ENCODE results near the gene FADS2. TPM values are rescaled to one million over a fixed set of nuclear protein-coding genes. Genes with fewer than 3 reads are reported as not detected.
"Not testable (repeated sequence)": the region's sequence is repeated elsewhere in the genome, so short reads cannot be mapped to it uniquely, and the experiment has no call there.

FADS2 gene
- total RNA-seq, 4 donors from 2014 or later = 2.7 to 28.8 (median 3.9) TPM

- Histone ChIP-seq H3K36me3 (no peaks in the 10 kb centered on the region), H3K27ac (no peak overlapping the region), H3K4me1 (no peaks in the 10 kb centered on the region), H3K4me3 (no peak overlapping the region), H3K27me3 (no peaks in the 10 kb centered on the region), H3K9me3 (no peaks in the 10 kb centered on the region)
- intact Hi-C loops (cut with DNase I; ENCODE audit: low total_unique reads) = no loop called here
- DNase-seq = no peak
- in situ Hi-C loops (cut with MboI; ENCODE audit: low pct_ligation_motif_present in 1 of 4, low pct_unique_long_range_greater_than_20kb in 1 of 4, low sequenced_read_pairs in 3 of 4) = loop anchor here in 2 of 4 donors (25.0 kb wide), 2 partner anchors 183 to 208 kb away; no protein-coding TSS in a partner anchor
- 67 to 91% methylated on average over 1 to 7 of the region's 7 CpGs for WGBS, 2 donors (ENCODE audit: low coverage in 1 of 2)
- TF ChIP-seq CTCF (IDR thresholded peaks at IDR 0.05) (no peak), POLR2AphosphoS5 (IDR thresholded peaks at IDR 0.05) (no peak), EP300 (IDR thresholded peaks at IDR 0.05; ENCODE audit: low read depth) (no peak), POLR2A (IDR thresholded peaks at IDR 0.05) (no peak)
Measured at GRCh38 chr11:61879152-61879551, 51.1 kb downstream of the FADS2 start.

- no peaks in the 10 kb centered on the region for H3K27me3 ChIP-seq
- H3K36me3 ChIP-seq = no peaks in the 10 kb centered on the region
- WGBS, 2 donors (ENCODE audit: low coverage in 1 of 2) = 67 to 90% methylated on average over 1 to 11 of the region's 11 CpGs
- H3K4me3 ChIP-seq = no peak overlapping the region
- no peaks in the 10 kb centered on the region for H3K4me1 ChIP-seq
- intact Hi-C loops (cut with DNase I; ENCODE audit: low total_unique reads) (no loop called here), in situ Hi-C loops (cut with MboI; ENCODE audit: low pct_ligation_motif_present in 1 of 4, low pct_unique_long_range_greater_than_20kb in 1 of 4, low sequenced_read_pairs in 3 of 4) (loop anchor here in 3 of 4 donors (10.0 to 25.0 kb wide), 3 partner anchors 182 to 207 kb away; no protein-coding TSS in a partner anchor)
- H3K27ac ChIP-seq = no peak overlapping the region
- no peak for DNase-seq
- TF ChIP-seq EP300 (IDR thresholded peaks at IDR 0.05; ENCODE audit: low read depth) = no peak
- no peaks in the 10 kb centered on the region for H3K9me3 ChIP-seq
Measured at GRCh38 chr11:61880031-61880430, 51.9 kb downstream of the FADS2 start.

GRCh38 chr11:61880454-61880853, 52.4 kb downstream of the FADS2 start:
- Histone ChIP-seq H3K27me3 (no peaks in the 10 kb centered on the region), H3K4me3 (no peak overlapping the region), H3K9me3 (no peaks in the 10 kb centered on the region), H3K36me3 (no peaks in the 10 kb centered on the region), H3K4me1 (no peaks in the 10 kb centered on the region), H3K27ac (no peak overlapping the region)
- TF ChIP-seq POLR2A (IDR thresholded peaks at IDR 0.05) (no peak), POLR2AphosphoS5 (IDR thresholded peaks at IDR 0.05) (no peak), CTCF (IDR thresholded peaks at IDR 0.05) (no peak), EP300 (IDR thresholded peaks at IDR 0.05; ENCODE audit: low read depth) (no peak)
- intact Hi-C loops (cut with DNase I; ENCODE audit: low total_unique reads) (no loop called here), in situ Hi-C loops (cut with MboI; ENCODE audit: low pct_ligation_motif_present in 1 of 4, low pct_unique_long_range_greater_than_20kb in 1 of 4, low sequenced_read_pairs in 3 of 4) (loop anchor here in 3 of 4 donors (10.0 to 25.0 kb wide), 3 partner anchors 182 to 207 kb away; no protein-coding TSS in a partner anchor)
- 52 to 65% methylated on average over 6 of the region's 6 CpGs for WGBS, 2 donors (ENCODE audit: low coverage in 1 of 2)
- no peak for DNase-seq

GRCh38 chr11:61881397-61881796, 53.3 kb downstream of the FADS2 start:
- TF ChIP-seq CTCF (IDR thresholded peaks at IDR 0.05) (no peak), EP300 (IDR thresholded peaks at IDR 0.05; ENCODE audit: low read depth) (no peak), POLR2AphosphoS5 (IDR thresholded peaks at IDR 0.05) (no peak), POLR2A (IDR thresholded peaks at IDR 0.05) (no peak)
- no peak for DNase-seq
- no peak overlapping the region for H3K4me3 ChIP-seq
- 74 to 100% methylated on average over 1 to 3 of the region's 3 CpGs for WGBS, 2 donors (ENCODE audit: low coverage in 1 of 2)
- no peaks in the 10 kb centered on the region for H3K4me1 ChIP-seq
- H3K9me3 ChIP-seq = no peaks in the 10 kb centered on the region
- H3K27me3 ChIP-seq = no peaks in the 10 kb centered on the region
- in situ Hi-C loops (cut with MboI; ENCODE audit: low pct_ligation_motif_present in 1 of 4, low pct_unique_long_range_greater_than_20kb in 1 of 4, low sequenced_read_pairs in 3 of 4) = loop anchor here in 3 of 4 donors (10.0 to 25.0 kb wide), 3 partner anchors 181 to 206 kb away; no protein-coding TSS in a partner anchor
- intact Hi-C loops (cut with DNase I; ENCODE audit: low total_unique reads) = no loop called here
- H3K36me3 ChIP-seq = no peaks in the 10 kb centered on the region
- H3K27ac ChIP-seq = no peak overlapping the region

GRCh38 chr11:61882267-61882666, 54.2 kb downstream of the FADS2 start:
- DNase-seq; H3K27ac ChIP-seq; H3K4me3 ChIP-seq; H3K36me3 ChIP-seq; H3K27me3 ChIP-seq; H3K9me3 ChIP-seq; intact Hi-C loops (cut with DNase I; ENCODE audit: low total_unique reads); H3K4me1 ChIP-seq: not testable (repeated sequence)
- in situ Hi-C loops (cut with MboI; ENCODE audit: low pct_ligation_motif_present in 1 of 4, low pct_unique_long_range_greater_than_20kb in 1 of 4, low sequenced_read_pairs in 3 of 4) = loop anchor here in 3 of 4 donors (10.0 to 25.0 kb wide), 3 partner anchors 180 to 205 kb away; no protein-coding TSS in a partner anchor
- 84 to 100% methylated on average over 2 to 3 of the region's 3 CpGs for WGBS, 2 donors (ENCODE audit: low coverage in 1 of 2)

Measured in transverse colon (tissue), 4 donors.